Activated T-cell treated with anti-CD3 and anti-CD28 coated beads for 24 hours (primary cell): Measurements from ENCODE around the gene PAIP2B.

ENCODE experiments used
- DNase-seq: peaks from one replicate; pipeline ENCODE4 v3.0.0-alpha.2; 2020; ENCODE audit warnings: low read depth

PAIP2B gene

GRCh38 chr2:71153585-71154224, 73.2 kb downstream of the PAIP2B start:
- DNase-seq = no peak

- no peak for DNase-seq
Observed at GRCh38 chr2:71151620-71152019, 75.3 kb downstream of the PAIP2B start.

GRCh38 chr2:71150082-71150816, 76.7 kb downstream of the PAIP2B start:
- no peak for DNase-seq

- no peak for DNase-seq
Observed at GRCh38 chr2:71148506-71149063, 78.3 kb downstream of the PAIP2B start.

- no peak for DNase-seq
Observed at GRCh38 chr2:71143782-71144181, 83.1 kb downstream of the PAIP2B start.

- no peak for DNase-seq
Observed at GRCh38 chr2:71136174-71136573, 90.7 kb downstream of the PAIP2B start.

GRCh38 chr2:71133603-71134002, 93.3 kb downstream of the PAIP2B start:
- DNase-seq = no peak
